OCI-LY3 (cell line): ENCODE results near the gene LARGE1.

ENCODE experiments used
- CTCF ChIP-seq: fragments of 200-600, 300-600 bp; sonication (generic); IDR thresholded peaks from 2 replicates; pipeline ENCODE4 v1.5.1; 2014; ENCODE audit warnings: antibody characterized with exemption, low read length, low read depth
- EZH2phosphoT487 ChIP-seq: fragments of 200-600 bp; shearing (Covaris generic); IDR thresholded peaks from 2 replicates; pipeline ENCODE4 v1.6.1; 2018; ENCODE audit warnings: antibody characterized with exemption, mixed run types, low read depth

GRCh38 chr22:33327348-33327860 lies 592.9 kb downstream of the LARGE1 start:
- TF ChIP-seq CTCF (no peak), EZH2phosphoT487 (no peak)
